ENCODE measurements around the gene ELMOD1. TPM values are rescaled to one million over a fixed set of nuclear protein-coding genes. Genes with fewer than 3 reads are reported as not detected.

ELMOD1 gene
- total RNA-seq, 2 experiments from 2014 or later: not detected

DNA sequence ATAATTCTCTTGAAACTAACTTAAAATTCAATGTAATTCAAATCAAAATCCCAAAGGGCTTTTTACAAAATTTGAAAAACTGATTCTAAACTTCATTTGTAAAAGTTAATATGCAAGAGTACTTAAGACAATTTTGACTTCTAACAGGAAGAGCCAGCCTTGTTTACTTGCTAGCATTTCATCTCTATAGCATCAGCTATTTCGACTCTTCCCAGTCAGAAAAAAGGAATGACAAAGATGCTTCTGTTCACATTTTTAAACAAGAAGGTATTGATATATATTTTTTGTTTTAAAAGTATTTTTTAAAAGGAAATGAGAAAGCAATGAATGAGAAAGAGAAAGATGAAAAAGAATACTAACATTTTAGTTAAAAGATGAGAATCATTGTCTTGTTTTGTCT is 104.5 kb downstream of the ELMOD1 start:
- CTCF ChIA-PET (ENCODE audit: unreplicated experiment): no interaction called here
- Histone ChIP-seq H3K9me2 (ENCODE audit: insufficient read depth, low read length) (no peaks in the 10 kb centered on the region), H4K20me1 (ENCODE audit: insufficient read depth, low read length) (no peaks in the 10 kb centered on the region), H3K27ac (ENCODE audit: low read depth, low read length, poor library complexity, severe bottlenecking) (no peak overlapping the region), H3K4me3 (ENCODE audit: low read depth, low read length, poor library complexity, severe bottlenecking) (no peak overlapping the region), H3K36me3 (ENCODE audit: insufficient read depth, low read length) (no peaks in the 10 kb centered on the region), H2AFZ (ENCODE audit: low read length) (no peak overlapping the region), H3K79me2 (ENCODE audit: insufficient read depth, low read depth, low read length) (no peaks in the 10 kb centered on the region), H3K4me1 (ENCODE audit: insufficient read depth, low read length, poor library complexity, severe bottlenecking) (no peaks in the 10 kb centered on the region), H3K9me3 (ENCODE audit: low read length) (no peaks in the 10 kb centered on the region), H3K4me2 (ENCODE audit: low read length) (no peak overlapping the region)
- no peak for DNase-seq (ENCODE audit: low spot score)
- POLR2A ChIA-PET: interaction anchor here (0.8 kb wide), 1 partner anchor 1053 kb away, joined by 3 read pairs; no protein-coding TSS in a partner anchor
- intact Hi-C loops (cut with micrococcal nuclease; ENCODE audit: unreplicated experiment): no loop called here
- no TSS peak for BruUV-seq (replicated peaks)
- no peak for TF ChIP-seq EZH2phosphoT487 (IDR thresholded peaks at IDR 0.05; ENCODE audit: borderline replicate concordance, low read depth, low read length)
- TF ChIP-seq, protein P1, sequence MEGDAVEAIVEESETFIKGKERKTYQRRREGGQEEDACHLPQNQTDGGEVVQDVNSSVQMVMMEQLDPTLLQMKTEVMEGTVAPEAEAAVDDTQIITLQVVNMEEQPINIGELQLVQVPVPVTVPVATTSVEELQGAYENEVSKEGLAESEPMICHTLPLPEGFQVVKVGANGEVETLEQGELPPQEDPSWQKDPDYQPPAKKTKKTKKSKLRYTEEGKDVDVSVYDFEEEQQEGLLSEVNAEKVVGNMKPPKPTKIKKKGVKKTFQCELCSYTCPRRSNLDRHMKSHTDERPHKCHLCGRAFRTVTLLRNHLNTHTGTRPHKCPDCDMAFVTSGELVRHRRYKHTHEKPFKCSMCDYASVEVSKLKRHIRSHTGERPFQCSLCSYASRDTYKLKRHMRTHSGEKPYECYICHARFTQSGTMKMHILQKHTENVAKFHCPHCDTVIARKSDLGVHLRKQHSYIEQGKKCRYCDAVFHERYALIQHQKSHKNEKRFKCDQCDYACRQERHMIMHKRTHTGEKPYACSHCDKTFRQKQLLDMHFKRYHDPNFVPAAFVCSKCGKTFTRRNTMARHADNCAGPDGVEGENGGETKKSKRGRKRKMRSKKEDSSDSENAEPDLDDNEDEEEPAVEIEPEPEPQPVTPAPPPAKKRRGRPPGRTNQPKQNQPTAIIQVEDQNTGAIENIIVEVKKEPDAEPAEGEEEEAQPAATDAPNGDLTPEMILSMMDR (conservative IDR thresholded peaks at IDR 0.05; ENCODE audit: low read length): no peak

DNA sequence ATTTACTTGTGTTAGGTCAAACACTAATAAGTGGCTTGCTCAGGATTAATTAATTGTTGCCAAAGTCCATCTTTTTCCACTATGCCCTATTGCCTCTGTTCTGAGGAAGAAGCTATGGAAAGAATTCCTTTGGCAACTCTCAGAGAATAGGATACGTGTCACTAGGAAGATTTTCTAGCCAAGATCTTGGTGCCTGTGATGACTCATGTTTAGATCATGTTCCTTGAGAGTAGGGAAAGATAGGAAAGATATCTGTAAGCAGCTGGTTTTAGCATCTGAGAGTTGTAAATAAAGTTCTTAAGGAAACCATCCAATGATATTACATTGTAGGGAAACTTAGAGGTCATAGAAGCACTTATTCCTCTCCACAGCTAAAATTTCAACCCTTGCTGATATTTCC is 105.2 kb downstream of the ELMOD1 start:
- intact Hi-C loops (cut with micrococcal nuclease; ENCODE audit: unreplicated experiment): no loop called here
- Histone ChIP-seq H3K27ac (ENCODE audit: low read depth, low read length, poor library complexity, severe bottlenecking) (no peak overlapping the region), H4K20me1 (ENCODE audit: insufficient read depth, low read length) (no peaks in the 10 kb centered on the region), H3K9me3 (ENCODE audit: low read length) (no peaks in the 10 kb centered on the region), H3K4me2 (ENCODE audit: low read length) (no peak overlapping the region), H3K4me3 (ENCODE audit: low read depth, low read length, poor library complexity, severe bottlenecking) (no peak overlapping the region), H3K36me3 (ENCODE audit: insufficient read depth, low read length) (no peaks in the 10 kb centered on the region), H2AFZ (ENCODE audit: low read length) (no peak overlapping the region), H3K4me1 (ENCODE audit: insufficient read depth, low read length, poor library complexity, severe bottlenecking) (no peaks in the 10 kb centered on the region), H3K79me2 (ENCODE audit: insufficient read depth, low read depth, low read length) (no peaks in the 10 kb centered on the region), H3K9me2 (ENCODE audit: insufficient read depth, low read length) (no peaks in the 10 kb centered on the region)
- BruUV-seq (replicated peaks): no TSS peak
- CTCF ChIA-PET (ENCODE audit: unreplicated experiment): no interaction called here
- TF ChIP-seq, protein P1 (conservative IDR thresholded peaks at IDR 0.05; ENCODE audit: low read length): no peak
- TF ChIP-seq EZH2phosphoT487 (IDR thresholded peaks at IDR 0.05; ENCODE audit: borderline replicate concordance, low read depth, low read length): no peak
- POLR2A ChIA-PET: no interaction called here
- no peak for DNase-seq (ENCODE audit: low spot score)

DNA sequence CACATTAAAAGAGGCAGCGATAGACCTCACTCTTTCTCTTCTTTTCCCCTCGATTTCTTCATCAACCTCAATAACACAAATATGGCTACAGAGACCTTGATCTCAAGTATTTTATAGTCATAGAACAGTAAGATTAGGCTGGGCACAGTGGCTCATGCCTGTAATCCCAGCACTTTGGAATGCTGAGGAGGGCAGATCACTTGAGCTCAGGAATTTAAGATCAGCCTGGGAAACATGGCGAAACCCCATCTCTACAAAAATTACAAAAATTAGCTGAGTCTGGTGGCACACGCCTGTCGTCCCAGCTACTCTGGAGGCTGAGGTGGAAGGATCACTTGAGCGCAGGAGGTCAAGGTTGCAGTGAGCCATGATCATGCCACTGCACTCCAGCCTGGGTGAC is 106.3 kb downstream of the ELMOD1 start:
- H3K9me2 ChIP-seq (ENCODE audit: insufficient read depth, low read length): no peaks in the 10 kb centered on the region
- no peaks in the 10 kb centered on the region for H3K4me1 ChIP-seq (ENCODE audit: insufficient read depth, low read length, poor library complexity, severe bottlenecking)
- no peak overlapping the region for H2AFZ ChIP-seq (ENCODE audit: low read length)
- DNase-seq (ENCODE audit: low spot score): no peak
- CTCF ChIA-PET (ENCODE audit: unreplicated experiment): no interaction called here
- H4K20me1 ChIP-seq (ENCODE audit: insufficient read depth, low read length): no peaks in the 10 kb centered on the region
- intact Hi-C loops (cut with micrococcal nuclease; ENCODE audit: unreplicated experiment): no loop called here
- POLR2A ChIA-PET: no interaction called here
- H3K4me3 ChIP-seq (ENCODE audit: low read depth, low read length, poor library complexity, severe bottlenecking): no peak overlapping the region
- TF ChIP-seq, protein P1 (conservative IDR thresholded peaks at IDR 0.05; ENCODE audit: low read length): no peak
- TF ChIP-seq EZH2phosphoT487 (IDR thresholded peaks at IDR 0.05; ENCODE audit: borderline replicate concordance, low read depth, low read length): no peak
- no peaks in the 10 kb centered on the region for H3K79me2 ChIP-seq (ENCODE audit: insufficient read depth, low read depth, low read length)
- H3K9me3 ChIP-seq (ENCODE audit: low read length): no peaks in the 10 kb centered on the region
- no TSS peak for BruUV-seq (replicated peaks)
- no peak overlapping the region for H3K4me2 ChIP-seq (ENCODE audit: low read length)
- H3K27ac ChIP-seq (ENCODE audit: low read depth, low read length, poor library complexity, severe bottlenecking): no peak overlapping the region
- no peaks in the 10 kb centered on the region for H3K36me3 ChIP-seq (ENCODE audit: insufficient read depth, low read length)

Measured in OCI-LY7 (cell line).